NCI-H1436 treated with DMSO at 0.1 percent for 48 hours (cell line): ENCODE results near the gene MAD2L2.

ENCODE experiments used
- DNase-seq: peaks from one replicate; lab custom pipeline; 2025; lab: John Stamatoyannopoulos, UW

The MAD2L2 gene

DNA sequence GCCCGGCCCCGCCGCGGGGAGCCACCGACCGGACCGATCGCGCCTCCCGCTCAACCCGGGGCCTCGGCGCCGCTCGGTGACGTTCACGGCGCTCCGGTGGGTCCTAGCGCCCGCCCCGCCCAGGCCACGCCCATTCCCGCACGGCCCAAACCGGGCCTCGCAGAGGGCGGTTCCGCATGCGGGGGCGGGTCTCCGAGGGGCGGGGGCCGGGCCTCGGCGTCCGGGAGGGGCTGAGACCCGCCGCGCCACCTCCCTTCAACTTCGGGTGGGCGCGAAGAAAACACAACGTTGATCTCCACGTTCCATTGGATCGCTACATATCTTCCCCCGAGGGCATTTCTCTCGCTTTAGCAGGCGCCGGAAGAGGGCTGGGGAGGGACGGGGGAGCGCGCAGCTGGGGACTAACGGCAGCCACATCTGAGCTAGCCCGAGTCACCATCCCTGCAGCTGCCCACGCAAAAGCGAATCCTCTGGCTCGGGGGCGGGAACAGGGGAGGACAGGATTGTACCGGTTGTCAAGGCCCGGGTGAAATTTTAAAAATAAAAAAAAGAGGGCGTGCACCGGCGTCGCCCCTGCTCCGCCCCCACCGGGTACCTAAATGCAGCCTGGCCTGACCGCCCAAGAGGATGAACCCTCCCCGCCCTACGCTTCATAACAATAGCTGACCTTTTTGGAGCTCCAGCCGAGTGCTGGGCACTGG lies at the start of gene MAD2L2:
Gene MAD2L2, minus strand, starts transcription at position 78 of the 701 bp plus-strand sequence. CDS start 547 bp downstream, outside the sequence.
- DNase-seq, result no peak

DNA sequence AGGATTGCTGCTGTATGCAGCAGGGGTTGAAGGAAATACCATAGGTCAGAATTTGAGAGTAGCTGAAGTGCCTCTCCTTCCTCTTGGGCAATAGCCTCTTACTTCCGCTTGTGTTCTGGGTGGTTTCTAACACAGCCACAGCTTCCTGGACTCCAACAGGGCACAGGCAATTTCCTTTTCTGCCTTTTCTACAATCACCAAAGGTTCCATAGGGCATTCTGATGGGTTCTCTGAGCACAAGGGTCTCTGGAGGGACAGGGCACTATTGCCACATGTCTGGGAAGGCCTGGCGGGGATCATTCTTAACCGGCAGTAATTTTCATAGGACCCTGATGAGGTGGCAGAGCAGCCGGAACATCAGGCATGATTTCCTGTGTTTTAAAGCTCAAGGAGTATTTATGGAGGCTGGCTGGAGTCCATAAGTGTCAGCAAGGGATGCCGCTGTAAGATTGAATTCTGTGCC lies 49.5 kb upstream of the MAD2L2 start:
- no peak for DNase-seq

- no peak for DNase-seq
Measured at GRCh38 chr1:11729498-11730428, 48.8 kb upstream of the MAD2L2 start.

DNA sequence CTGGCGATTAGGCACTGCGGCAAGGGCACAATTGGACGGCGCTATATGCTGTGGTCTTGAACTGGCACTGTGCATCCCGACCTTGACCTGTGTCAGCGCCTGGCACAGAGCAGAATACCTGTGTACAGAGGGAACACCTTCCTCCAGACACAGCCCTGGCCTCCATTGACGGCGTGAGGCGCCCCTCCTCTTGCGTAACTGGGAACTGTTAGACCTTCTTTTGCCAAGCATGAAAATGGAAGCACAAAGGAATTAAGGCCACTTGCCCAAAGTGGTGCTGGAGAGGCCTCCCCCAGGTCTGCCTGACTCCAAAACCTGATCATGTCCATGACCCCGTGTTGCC lies 48.2 kb upstream of the MAD2L2 start:
- DNase-seq, result no peak

DNA sequence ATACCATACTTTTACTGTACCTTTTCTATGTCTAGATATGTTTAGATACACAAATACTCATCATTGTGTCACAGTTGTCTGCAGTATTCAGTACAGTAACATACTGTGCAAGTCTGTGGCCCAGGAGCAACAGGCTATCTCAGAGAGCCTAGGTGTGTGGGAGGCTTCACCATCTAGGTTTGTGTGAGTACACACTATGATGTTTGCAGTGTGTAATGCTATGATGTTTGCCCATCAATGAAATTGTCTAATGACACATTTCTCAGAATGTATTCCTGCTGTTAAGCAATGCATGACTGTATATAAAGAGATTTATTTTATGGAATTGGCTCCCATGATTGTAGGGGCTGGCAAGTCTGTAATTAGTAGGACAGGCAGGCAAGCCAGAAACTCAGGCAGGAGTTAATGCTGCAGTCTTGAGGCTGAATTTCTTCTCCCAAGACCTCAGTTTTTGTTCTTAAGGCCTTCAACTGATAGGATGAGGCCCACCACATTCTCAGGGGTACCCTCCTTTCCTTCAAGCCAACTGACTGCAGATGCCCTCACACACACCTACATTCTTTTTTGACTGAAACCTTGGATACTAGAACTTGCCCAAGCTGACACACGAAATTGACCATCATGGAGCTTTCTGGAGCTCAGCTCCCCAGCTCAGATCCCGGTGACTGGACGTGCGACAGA lies 47.3 kb upstream of the MAD2L2 start:
- no peak for DNase-seq

DNA sequence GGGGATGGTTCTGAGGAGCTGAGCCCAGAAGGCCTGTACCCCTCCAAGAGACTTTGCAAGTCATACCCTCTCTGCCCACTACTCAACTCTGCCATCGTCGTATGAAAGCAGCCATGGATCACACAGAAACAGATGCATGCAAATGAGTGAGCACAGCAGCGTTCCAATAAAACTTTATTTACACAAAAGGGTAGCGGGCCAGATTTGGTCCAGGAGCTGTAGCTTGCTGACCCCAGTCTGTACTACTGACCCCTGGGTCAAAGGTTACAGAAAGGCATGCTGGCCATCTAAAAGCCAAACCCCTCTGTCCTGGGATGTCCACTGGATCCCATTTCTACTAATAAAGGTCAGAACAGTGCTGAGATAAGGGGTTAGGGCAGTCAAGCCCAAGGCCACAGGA lies 46.2 kb upstream of the MAD2L2 start:
- no peak for DNase-seq

- DNase-seq, result no peak
Measured at GRCh38 chr1:11725616-11726015, 44.7 kb upstream of the MAD2L2 start.

DNA sequence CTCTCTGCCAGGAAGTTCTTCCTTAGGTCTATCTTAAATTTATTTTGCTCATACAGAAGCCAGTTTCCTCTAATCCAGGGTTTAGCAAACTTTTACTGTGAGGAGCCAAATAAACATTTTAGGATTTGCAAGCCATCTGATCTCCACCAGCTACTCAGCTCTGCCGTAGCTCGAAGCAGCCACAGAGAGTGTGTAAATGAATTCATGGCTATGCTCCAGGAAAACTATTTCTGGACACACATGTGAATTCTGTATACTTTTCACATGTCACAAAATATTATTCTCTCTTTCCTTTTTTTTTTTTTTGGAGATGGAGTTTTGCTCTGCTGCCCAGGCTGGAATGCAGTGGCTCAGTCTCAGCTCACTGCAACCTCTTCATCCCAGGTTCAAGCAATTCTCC lies 41.6 kb upstream of the MAD2L2 start:
- no peak for DNase-seq

GRCh38 chr1:11721311-11721710 lies 40.4 kb upstream of the MAD2L2 start:
- DNase-seq, result no peak

- DNase-seq, result no peak
Measured at GRCh38 chr1:11720525-11720924, 39.6 kb upstream of the MAD2L2 start.

- DNase-seq, result no peak
Measured at GRCh38 chr1:11720033-11720376, 39.1 kb upstream of the MAD2L2 start.

- DNase-seq, result no peak
Measured at GRCh38 chr1:11719313-11720032, 38.5 kb upstream of the MAD2L2 start.

DNA sequence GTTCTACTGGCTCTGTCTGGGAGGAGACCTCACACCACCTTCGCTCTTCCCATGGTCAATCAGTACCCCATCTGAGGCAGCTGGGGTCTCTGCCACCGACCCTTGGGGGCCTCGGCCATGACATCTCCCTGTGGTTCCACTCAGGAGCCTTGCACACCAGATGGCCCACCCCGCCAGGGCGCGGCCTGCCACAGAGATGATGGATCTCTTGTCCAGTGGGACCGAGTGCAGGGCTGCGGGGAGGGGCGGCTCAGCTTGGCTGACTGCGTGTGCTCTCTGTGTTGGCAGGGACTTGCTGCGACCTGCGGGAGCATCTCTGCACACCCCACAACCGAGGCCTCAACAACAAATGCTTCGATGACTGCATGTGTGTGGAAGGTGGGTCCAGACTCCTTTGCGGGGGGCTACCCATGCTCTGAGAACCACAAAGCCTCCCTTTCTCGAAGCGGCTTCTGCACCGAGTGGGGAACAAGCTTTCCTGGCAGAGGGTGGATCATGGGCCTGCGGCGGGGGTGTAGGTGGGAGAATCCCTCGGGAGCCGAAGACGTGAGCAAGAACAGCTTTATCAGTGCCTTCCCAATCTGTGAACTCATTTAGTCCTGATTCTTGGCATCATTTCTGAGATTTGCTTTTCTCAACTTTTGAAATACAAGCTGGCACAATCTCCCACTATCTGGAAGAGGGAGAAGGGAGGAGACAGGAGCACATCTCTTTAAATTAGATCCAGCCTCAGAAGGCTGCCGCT lies 34.1 kb upstream of the MAD2L2 start:
- DNase-seq, result no peak

- no peak for DNase-seq
Measured at GRCh38 chr1:11713095-11713494, 32.1 kb upstream of the MAD2L2 start.

GRCh38 chr1:11712285-11712684 lies 31.3 kb upstream of the MAD2L2 start:
- DNase-seq, result no peak

GRCh38 chr1:11711490-11711889 lies 30.5 kb upstream of the MAD2L2 start:
- no peak for DNase-seq

DNA sequence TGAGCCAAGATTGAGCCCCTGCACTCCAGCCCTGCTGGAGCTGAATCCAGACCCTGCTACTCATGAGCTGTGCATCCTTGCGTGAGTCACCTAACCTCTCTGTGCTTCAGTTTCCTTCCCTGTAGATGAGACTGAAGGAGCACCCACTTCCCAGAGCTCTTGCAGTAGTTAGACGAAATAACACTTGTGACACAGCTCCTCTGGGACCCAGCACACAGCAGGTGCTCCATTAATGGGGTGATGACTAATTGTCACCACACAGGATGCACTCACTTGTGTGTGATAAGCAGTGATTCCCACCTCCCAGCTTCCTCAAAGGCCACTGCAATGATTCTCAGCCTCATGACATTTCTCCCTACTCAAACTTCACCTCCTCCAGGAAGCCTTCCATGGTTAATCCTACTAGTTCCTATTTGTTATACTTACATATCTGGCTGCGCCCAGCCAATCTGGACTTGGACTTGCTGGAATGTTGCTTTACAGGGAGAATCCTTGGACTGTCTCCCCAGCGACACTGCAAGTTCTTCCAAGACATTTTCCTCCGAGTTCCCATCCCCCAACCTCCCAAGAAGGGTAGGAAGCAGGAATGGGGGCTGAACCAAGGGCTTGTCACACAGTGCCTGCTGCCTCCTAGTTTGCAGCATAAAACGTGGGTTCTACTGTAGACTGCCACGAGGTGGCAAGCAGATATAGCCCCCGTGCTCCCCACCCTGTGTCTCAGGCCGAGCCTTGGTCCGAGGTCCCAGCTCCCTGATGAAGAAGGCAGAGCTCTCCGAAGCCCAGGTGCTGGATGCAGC lies 27.8 kb upstream of the MAD2L2 start:
- no peak for DNase-seq

- DNase-seq, result peak; percentile 67
Measured at GRCh38 chr1:11707621-11708276, 26.8 kb upstream of the MAD2L2 start.

- DNase-seq, result no peak
Measured at GRCh38 chr1:11706292-11706691, 25.3 kb upstream of the MAD2L2 start.

- DNase-seq, result no peak
Measured at GRCh38 chr1:11705596-11705995, 24.6 kb upstream of the MAD2L2 start.
